DMS79 treated with DMSO at 0.1 percent for 48 hours (cell line): ENCODE measurements around the gene RRP36.
"Not testable (repeated sequence)": the region's sequence is repeated elsewhere in the genome, so short reads cannot be mapped to it uniquely, and the experiment has no call there.

Experiments
- DNase-seq: peaks from one replicate; lab custom pipeline; 2025; lab: John Stamatoyannopoulos, UW

RRP36 gene

GRCh38 chr6:43021270-43022047 is at the start of gene RRP36:
RRP36 (plus strand) TSS chr6:43021623; CDS start chr6:43021655, 32 bp downstream.
- peak; percentile 71 for DNase-seq

GRCh38 chr6:42971746-42972327 is 49.6 kb upstream of the RRP36 start:
- DNase-seq: no peak

- DNase-seq: no peak
Observed at GRCh38 chr6:42973926-42974325, 47.5 kb upstream of the RRP36 start.

- peak; percentile 69 for DNase-seq
Observed at GRCh38 chr6:42974919-42975505, 46.4 kb upstream of the RRP36 start.

- DNase-seq: no peak
Observed at GRCh38 chr6:42978487-42978838, 43.0 kb upstream of the RRP36 start.

- DNase-seq: peak; percentile 84
Observed at GRCh38 chr6:42978839-42979522, 42.4 kb upstream of the RRP36 start, which contains the start of gene PEX6. PEX6 (minus strand) TSS chr6:42979181; CDS start chr6:42979150, 31 bp downstream.

GRCh38 chr6:42979523-42980177 is 41.8 kb upstream of the RRP36 start:
- no peak for DNase-seq

GRCh38 chr6:42981836-42982235 is 39.6 kb upstream of the RRP36 start:
- no peak for DNase-seq

GRCh38 chr6:42984001-42984923 is 37.2 kb upstream of the RRP36 start, which contains the start of gene PPP2R5D:
PPP2R5D (plus strand) TSS chr6:42984570; CDS start chr6:42984678, 108 bp downstream.
- DNase-seq: peak; percentile 99

GRCh38 chr6:42984924-42985475 is 36.4 kb upstream of the RRP36 start:
- DNase-seq: peak; percentile 5

GRCh38 chr6:42987533-42988451 is 33.6 kb upstream of the RRP36 start:
- no peak for DNase-seq

GRCh38 chr6:42988486-42989020 is 32.9 kb upstream of the RRP36 start:
- no peak for DNase-seq

GRCh38 chr6:42989923-42990322 is 31.5 kb upstream of the RRP36 start:
- no peak for DNase-seq

GRCh38 chr6:42993445-42993844 is 28.0 kb upstream of the RRP36 start:
- DNase-seq: no peak

GRCh38 chr6:42996513-42996912 is 24.9 kb upstream of the RRP36 start:
- DNase-seq: no peak

- not testable (repeated sequence) for DNase-seq
Observed at GRCh38 chr6:42998205-42998604, 23.2 kb upstream of the RRP36 start.

GRCh38 chr6:43001843-43002242 is 19.6 kb upstream of the RRP36 start:
- no peak for DNase-seq

GRCh38 chr6:43005844-43006243 is 15.6 kb upstream of the RRP36 start:
- DNase-seq: no peak

- no peak for DNase-seq
Observed at GRCh38 chr6:43006251-43006650, 15.2 kb upstream of the RRP36 start.
